GM10248 (cell line): Measurements from ENCODE around the gene IL1R2.

Experiments used
- CTCF ChIA-PET: fragments of 300-600 bp; sonication (Branson Sonifier 250); formaldehyde crosslinking; extraction: SDS; loops from one replicate; lab custom pipeline; 2021; ENCODE audit warnings: antibody characterized with exemption; lab: Yijun Ruan, JAX
- POLR2A ChIA-PET: fragments of 350-650 bp; sonication (Branson Sonifier 250); formaldehyde crosslinking; extraction: SDS; loops from one replicate; lab custom pipeline; 2020; ENCODE audit warnings: antibody characterized with exemption; lab: Yijun Ruan, JAX
- DNase-seq: peaks from one replicate; pipeline ENCODE4 v3.0.0; 2012; ENCODE audit errors: extremely low spot score
- CTCF ChIP-seq: IDR thresholded peaks from 2 replicates; pipeline ENCODE4 v1.5.1; 2012; ENCODE audit warnings: mild to moderate bottlenecking, low read depth; ENCODE audit errors: extremely low read depth, missing control alignments, control extremely low read depth

The IL1R2 gene

GRCh38 chr2:102057502-102058292 lies 65.9 kb downstream of the IL1R2 start:
- ChIA-PET CTCF (interaction anchor here (0.9 to 1.9 kb wide), 4 partner anchors 11 to 183 kb away, joined by 3 to 6 read pairs (median 4); no protein-coding TSS in a partner anchor), POLR2A (interaction anchor here (0.6 kb wide), 1 partner anchor 394 kb away, joined by 3 read pairs; no protein-coding TSS in a partner anchor)
- no peak for DNase-seq
- no peak for TF ChIP-seq CTCF

GRCh38 chr2:102058293-102058833 lies 66.6 kb downstream of the IL1R2 start:
- ChIA-PET CTCF (interaction anchor here (1.1 to 1.9 kb wide), 3 partner anchors 14 to 182 kb away, joined by 3 to 6 read pairs (median 5); no protein-coding TSS in a partner anchor), POLR2A (no interaction called here)
- no peak for DNase-seq
- TF ChIP-seq CTCF: no peak

- no peak for DNase-seq
- TF ChIP-seq CTCF: no peak
- ChIA-PET CTCF (interaction anchor here (1.1 to 1.9 kb wide), 2 partner anchors 14 to 182 kb away, joined by 3 to 6 read pairs; no protein-coding TSS in a partner anchor), POLR2A (no interaction called here)
These were observed 67.4 kb downstream of the IL1R2 start for GRCh38 chr2:102059151-102059550.

GRCh38 chr2:102060047-102060446 lies 68.3 kb downstream of the IL1R2 start:
- POLR2A ChIA-PET: no interaction called here
- no peak for TF ChIP-seq CTCF
- no peak for DNase-seq
- CTCF ChIA-PET: interaction anchor here (1.0 kb wide), 1 partner anchor 17 kb away, joined by 3 read pairs; no protein-coding TSS in a partner anchor

GRCh38 chr2:102060792-102061191 lies 69.0 kb downstream of the IL1R2 start:
- no peak for DNase-seq
- ChIA-PET POLR2A (no interaction called here), CTCF (interaction anchor here (2.0 kb wide), 1 partner anchor 11 kb away, joined by 9 read pairs; no protein-coding TSS in a partner anchor)
- no peak for TF ChIP-seq CTCF

- TF ChIP-seq CTCF: no peak
These were observed 69.5 kb downstream of the IL1R2 start for GRCh38 chr2:102061286-102061699.

More at GRCh38 chr2:102061286-102061699, 69.5 kb downstream of the IL1R2 start:
- ChIA-PET CTCF (interaction anchor here (1.4 to 2.0 kb wide), 4 partner anchors 10 to 411 kb away, joined by 4 to 9 read pairs (median 6); partner anchors contain the start of gene SLC9A4), POLR2A (no interaction called here)
- DNase-seq: no peak
